Mucosa of stomach (tissue), 1 donor: ENCODE data around the gene TSKU.

Source experiments
- H3K27me3 ChIP-seq: one replicate; pipeline ENCODE4 v1.7.0; 2013; ENCODE audit warnings: mild to moderate bottlenecking, low read length; ENCODE audit not compliant: control insufficient read depth, insufficient read depth
- H3K36me3 ChIP-seq: one replicate; pipeline ENCODE4 v1.7.0; 2013; ENCODE audit warnings: low read length; ENCODE audit not compliant: control insufficient read depth, insufficient read depth
- H3K4me1 ChIP-seq: one replicate; pipeline ENCODE4 v1.7.0; 2013; ENCODE audit warnings: mild to moderate bottlenecking, low read length; ENCODE audit not compliant: control insufficient read depth, insufficient read depth
- H3K4me3 ChIP-seq: one replicate; pipeline ENCODE4 v1.7.0; 2013; ENCODE audit warnings: low read length
- H3K9ac ChIP-seq: one replicate; pipeline ENCODE4 v1.7.0; 2013; ENCODE audit warnings: mild to moderate bottlenecking, low read length, moderate library complexity
- H3K9me3 ChIP-seq: one replicate; pipeline ENCODE4 v1.7.0; 2013; ENCODE audit warnings: mild to moderate bottlenecking, low read length, moderate library complexity; ENCODE audit not compliant: control insufficient read depth
- donor health status: Pancreatic carcinoma.

The TSKU gene

GRCh38 chr11:76777876-76778275 is 5.3 kb upstream of the TSKU start:
- H3K4me3 ChIP-seq = no peak overlapping the region
- H3K4me1 ChIP-seq = peaks cover 21% of the 10 kb centered on the region
- H3K27me3 ChIP-seq = no peaks in the 10 kb centered on the region
- H3K36me3 ChIP-seq = no peaks in the 10 kb centered on the region
- H3K9me3 ChIP-seq = no peaks in the 10 kb centered on the region
- H3K9ac ChIP-seq = no peak overlapping the region

- no peak overlapping the region for H3K4me3 ChIP-seq
- no peaks in the 10 kb centered on the region for H3K27me3 ChIP-seq
- no peaks in the 10 kb centered on the region for H3K36me3 ChIP-seq
- peaks cover 11% of the 10 kb centered on the region for H3K4me1 ChIP-seq
- H3K9me3 ChIP-seq = no peaks in the 10 kb centered on the region
- H3K9ac ChIP-seq = no peak overlapping the region
These were observed 4.3 kb upstream of the TSKU start for GRCh38 chr11:76778874-76779273.

GRCh38 chr11:76781046-76781801 is 1.9 kb upstream of the TSKU start:
- no peaks in the 10 kb centered on the region for H3K9me3 ChIP-seq
- H3K27me3 ChIP-seq = no peaks in the 10 kb centered on the region
- H3K4me1 ChIP-seq = peaks cover 26% of the 10 kb centered on the region
- H3K9ac ChIP-seq = no peak overlapping the region
- H3K36me3 ChIP-seq = no peaks in the 10 kb centered on the region
- H3K4me3 ChIP-seq = no peak overlapping the region

- Histone ChIP-seq H3K4me3 (peak overlapping the region; percentile 64), H3K9ac (peak overlapping the region; percentile 80), H3K27me3 (no peaks in the 10 kb centered on the region), H3K4me1 (peaks cover 34% of the 10 kb centered on the region), H3K9me3 (no peaks in the 10 kb centered on the region), H3K36me3 (no peaks in the 10 kb centered on the region)
These were observed 1.2 kb upstream of the TSKU start for GRCh38 chr11:76781807-76782530.

GRCh38 chr11:76782531-76783293 is 444 bp upstream of the TSKU start:
- peaks cover 41% of the 10 kb centered on the region for H3K4me1 ChIP-seq
- peak overlapping the region; percentile 64 for H3K4me3 ChIP-seq
- H3K9ac ChIP-seq = peak overlapping the region; percentile 91
- no peaks in the 10 kb centered on the region for H3K27me3 ChIP-seq
- no peaks in the 10 kb centered on the region for H3K36me3 ChIP-seq
- no peaks in the 10 kb centered on the region for H3K9me3 ChIP-seq

GRCh38 chr11:76783896-76784813 is 999 bp downstream of the TSKU start:
- Histone ChIP-seq H3K9me3 (no peaks in the 10 kb centered on the region), H3K27me3 (no peaks in the 10 kb centered on the region), H3K4me3 (peak overlapping the region; percentile 68), H3K4me1 (peaks cover 56% of the 10 kb centered on the region), H3K9ac (peak overlapping the region; percentile 91), H3K36me3 (no peaks in the 10 kb centered on the region)

- peak overlapping the region; percentile 91 for H3K9ac ChIP-seq
- no peaks in the 10 kb centered on the region for H3K27me3 ChIP-seq
- peak overlapping the region; percentile 42 for H3K4me3 ChIP-seq
- H3K36me3 ChIP-seq = no peaks in the 10 kb centered on the region
- H3K9me3 ChIP-seq = no peaks in the 10 kb centered on the region
- peaks cover 69% of the 10 kb centered on the region for H3K4me1 ChIP-seq
These were observed 2.4 kb downstream of the TSKU start for GRCh38 chr11:76785513-76785912.

- no peak overlapping the region for H3K4me3 ChIP-seq
- H3K9ac ChIP-seq = no peak overlapping the region
- H3K36me3 ChIP-seq = no peaks in the 10 kb centered on the region
- no peaks in the 10 kb centered on the region for H3K9me3 ChIP-seq
- H3K27me3 ChIP-seq = no peaks in the 10 kb centered on the region
- H3K4me1 ChIP-seq = peaks cover 71% of the 10 kb centered on the region
These were observed 2.9 kb downstream of the TSKU start for GRCh38 chr11:76786016-76786415.

- Histone ChIP-seq H3K4me3 (no peak overlapping the region), H3K9ac (peak overlapping the region; percentile 37), H3K27me3 (no peaks in the 10 kb centered on the region), H3K9me3 (no peaks in the 10 kb centered on the region), H3K4me1 (peaks cover 71% of the 10 kb centered on the region), H3K36me3 (no peaks in the 10 kb centered on the region)
These were observed 3.4 kb downstream of the TSKU start for GRCh38 chr11:76786441-76787014.

GRCh38 chr11:76787271-76787670 is 4.1 kb downstream of the TSKU start:
- peak overlapping the region; percentile 37 for H3K9ac ChIP-seq
- H3K27me3 ChIP-seq = no peaks in the 10 kb centered on the region
- H3K4me3 ChIP-seq = no peak overlapping the region
- H3K36me3 ChIP-seq = no peaks in the 10 kb centered on the region
- no peaks in the 10 kb centered on the region for H3K9me3 ChIP-seq
- peaks cover 70% of the 10 kb centered on the region for H3K4me1 ChIP-seq

GRCh38 chr11:76787911-76788596 is 4.9 kb downstream of the TSKU start:
- Histone ChIP-seq H3K9me3 (no peaks in the 10 kb centered on the region), H3K4me1 (peaks cover 76% of the 10 kb centered on the region), H3K9ac (peak overlapping the region; percentile 37), H3K27me3 (no peaks in the 10 kb centered on the region), H3K36me3 (no peaks in the 10 kb centered on the region), H3K4me3 (no peak overlapping the region)
